ENCODE measurements around the gene LUZP2.

Gene LUZP2

GRCh38 chr11:24575392-24575791 is 78.5 kb downstream of the LUZP2 start:
- in situ Hi-C loops (cut with HindIII; ENCODE audit: low pct_unique_long_range_greater_than_20kb, low sequenced_read_pairs): no loop called here
- no peak for DNase-seq (ENCODE audit: low read depth in 1 of 2, low spot score in 1 of 2)
- no peak for TF ChIP-seq JUND (IDR thresholded peaks at IDR 0.05; ENCODE audit: low read depth)

GRCh38 chr11:24585192-24585591 is 88.3 kb downstream of the LUZP2 start:
- TF ChIP-seq JUND (IDR thresholded peaks at IDR 0.05; ENCODE audit: low read depth): no peak
- in situ Hi-C loops (cut with HindIII; ENCODE audit: low pct_unique_long_range_greater_than_20kb, low sequenced_read_pairs): no loop called here
- no peak for DNase-seq (ENCODE audit: low read depth in 1 of 2, low spot score in 1 of 2)

- in situ Hi-C loops (cut with HindIII; ENCODE audit: low pct_unique_long_range_greater_than_20kb, low sequenced_read_pairs): no loop called here
These were observed 90.8 kb downstream of the LUZP2 start for GRCh38 chr11:24587635-24588034.

DNA sequence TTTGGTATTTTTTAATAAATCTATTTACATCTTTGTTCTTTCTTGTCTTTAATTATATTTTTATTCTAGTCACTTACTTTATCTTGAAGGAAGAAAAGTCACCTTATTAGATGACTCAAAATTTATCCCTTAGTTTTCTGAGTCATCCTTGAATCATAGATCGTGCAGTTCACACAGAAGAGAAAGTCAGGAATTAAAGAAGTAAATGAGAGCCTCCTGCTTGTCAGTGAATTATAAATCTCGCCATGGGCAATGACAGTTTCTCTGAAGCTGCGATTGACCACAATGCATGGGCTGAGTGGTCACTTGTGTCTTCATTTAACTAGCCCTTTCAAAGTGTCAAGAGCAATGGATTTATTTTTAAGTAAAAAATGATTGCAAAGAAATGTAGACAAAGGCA is 91.2 kb downstream of the LUZP2 start:
- in situ Hi-C loops (cut with HindIII; ENCODE audit: low pct_unique_long_range_greater_than_20kb, low sequenced_read_pairs): no loop called here
- DNase-seq (ENCODE audit: low read depth in 1 of 2, low spot score in 1 of 2): no peak

More at GRCh38 chr11:24587635-24588034, 90.8 kb downstream of the LUZP2 start:
- no peak for DNase-seq (ENCODE audit: low read depth in 1 of 2, low spot score in 1 of 2)
- no peak for TF ChIP-seq JUND (IDR thresholded peaks at IDR 0.05; ENCODE audit: low read depth)

GRCh38 chr11:24589064-24589463 is 92.2 kb downstream of the LUZP2 start:
- no peak for TF ChIP-seq JUND (IDR thresholded peaks at IDR 0.05; ENCODE audit: low read depth)
- DNase-seq (ENCODE audit: low read depth in 1 of 2, low spot score in 1 of 2): no peak
- in situ Hi-C loops (cut with HindIII; ENCODE audit: low pct_unique_long_range_greater_than_20kb, low sequenced_read_pairs): no loop called here

More for the DNA sequence above, 91.2 kb downstream of the LUZP2 start:
- no peak for TF ChIP-seq JUND (IDR thresholded peaks at IDR 0.05; ENCODE audit: low read depth)

- no peak for DNase-seq (ENCODE audit: low read depth in 1 of 2, low spot score in 1 of 2)
- no peak for TF ChIP-seq JUND (IDR thresholded peaks at IDR 0.05; ENCODE audit: low read depth)
- in situ Hi-C loops (cut with HindIII; ENCODE audit: low pct_unique_long_range_greater_than_20kb, low sequenced_read_pairs): no loop called here
These were observed 94.4 kb downstream of the LUZP2 start for GRCh38 chr11:24591283-24591682.

DNA sequence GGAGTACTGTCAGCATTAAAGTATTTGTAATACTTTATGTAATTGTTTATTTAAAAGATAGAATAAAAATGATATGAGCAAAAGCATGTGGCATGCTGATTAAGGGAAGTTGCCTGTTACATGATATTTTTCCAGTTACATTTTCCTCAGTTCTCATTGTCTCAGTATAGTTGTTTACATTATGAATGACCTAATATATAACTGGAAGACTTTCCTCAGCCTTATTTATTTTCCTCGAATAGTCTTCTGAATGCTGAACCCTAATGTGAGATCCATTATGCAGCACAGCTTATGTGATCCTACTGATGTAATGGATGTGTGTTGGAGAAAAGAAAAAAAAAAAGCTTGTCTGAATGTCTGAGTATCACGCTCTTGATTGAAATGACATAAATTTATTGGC is 95.5 kb downstream of the LUZP2 start:
- in situ Hi-C loops (cut with HindIII; ENCODE audit: low pct_unique_long_range_greater_than_20kb, low sequenced_read_pairs): no loop called here
- no peak for TF ChIP-seq JUND (IDR thresholded peaks at IDR 0.05; ENCODE audit: low read depth)
- DNase-seq (ENCODE audit: low read depth in 1 of 2, low spot score in 1 of 2): no peak

DNA sequence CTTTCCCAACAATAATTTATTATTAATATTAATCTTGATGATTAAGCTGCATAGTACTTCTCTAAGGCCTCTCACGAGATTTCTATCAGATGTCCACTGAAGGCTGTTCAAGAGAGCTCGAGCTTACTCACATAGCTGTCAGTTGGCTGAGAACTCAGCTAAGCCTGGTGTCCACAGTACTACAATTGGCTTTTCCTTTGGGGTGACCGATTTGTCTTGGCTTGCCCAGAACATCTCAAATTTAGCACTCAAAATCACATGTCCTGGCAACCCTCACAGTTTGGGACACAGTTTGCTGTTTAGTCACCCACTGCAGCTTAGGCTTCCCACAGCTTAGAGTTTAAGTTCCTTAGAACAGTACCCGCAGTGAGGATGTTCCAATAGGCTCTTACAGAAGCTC is 96.5 kb downstream of the LUZP2 start:
- TF ChIP-seq JUND (IDR thresholded peaks at IDR 0.05; ENCODE audit: low read depth): no peak
- DNase-seq (ENCODE audit: low read depth in 1 of 2, low spot score in 1 of 2): no peak
- in situ Hi-C loops (cut with HindIII; ENCODE audit: low pct_unique_long_range_greater_than_20kb, low sequenced_read_pairs): no loop called here

- in situ Hi-C loops (cut with HindIII; ENCODE audit: low pct_unique_long_range_greater_than_20kb, low sequenced_read_pairs): no loop called here
- no peak for TF ChIP-seq JUND (IDR thresholded peaks at IDR 0.05; ENCODE audit: low read depth)
- no peak for DNase-seq (ENCODE audit: low read depth in 1 of 2, low spot score in 1 of 2)
These were observed 97.5 kb downstream of the LUZP2 start for GRCh38 chr11:24594401-24594800.

DNA sequence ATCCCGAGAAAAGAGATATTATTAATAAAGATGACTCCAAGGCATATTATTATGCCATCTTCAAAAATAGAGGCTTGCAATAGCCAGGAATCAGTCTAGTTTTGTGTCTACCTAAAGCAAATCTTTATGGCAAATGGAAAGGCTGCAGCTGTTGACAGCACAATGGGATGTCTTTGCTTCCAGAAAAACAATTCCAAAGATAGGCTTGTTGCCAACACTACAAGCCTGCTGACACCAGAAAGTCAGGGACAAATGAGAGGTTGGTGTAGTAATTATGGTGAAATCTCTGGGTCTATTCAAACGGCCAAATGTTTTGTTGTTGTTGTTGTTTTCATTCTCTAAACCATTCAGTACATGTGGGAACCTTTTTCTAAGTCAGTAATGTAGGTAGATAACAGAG is 101.8 kb downstream of the LUZP2 start:
- no peak for DNase-seq (ENCODE audit: low read depth in 1 of 2, low spot score in 1 of 2)
- in situ Hi-C loops (cut with HindIII; ENCODE audit: low pct_unique_long_range_greater_than_20kb, low sequenced_read_pairs): no loop called here
- no peak for TF ChIP-seq JUND (IDR thresholded peaks at IDR 0.05; ENCODE audit: low read depth)

GRCh38 chr11:24609192-24610119 is 112.6 kb downstream of the LUZP2 start:
- no peak for TF ChIP-seq JUND (IDR thresholded peaks at IDR 0.05; ENCODE audit: low read depth)
- DNase-seq (ENCODE audit: low read depth in 1 of 2, low spot score in 1 of 2): no peak
- in situ Hi-C loops (cut with HindIII; ENCODE audit: low pct_unique_long_range_greater_than_20kb, low sequenced_read_pairs): no loop called here

GRCh38 chr11:24615451-24616160 is 118.8 kb downstream of the LUZP2 start:
- no peak for DNase-seq (ENCODE audit: low read depth in 1 of 2, low spot score in 1 of 2)
- no peak for TF ChIP-seq JUND (IDR thresholded peaks at IDR 0.05; ENCODE audit: low read depth)
- in situ Hi-C loops (cut with HindIII; ENCODE audit: low pct_unique_long_range_greater_than_20kb, low sequenced_read_pairs): no loop called here

- in situ Hi-C loops (cut with HindIII; ENCODE audit: low pct_unique_long_range_greater_than_20kb, low sequenced_read_pairs): no loop called here
- TF ChIP-seq JUND (IDR thresholded peaks at IDR 0.05; ENCODE audit: low read depth): no peak
- DNase-seq (ENCODE audit: low read depth in 1 of 2, low spot score in 1 of 2): no peak
These were observed 121.0 kb downstream of the LUZP2 start for GRCh38 chr11:24617856-24618255.

Data from T47D (cell line).